ENCODE measurements around the gene TEK.

TEK gene

GRCh38 chr9:27261517-27262211 lies 152.6 kb downstream of the TEK start:
- no peaks in the 10 kb centered on the region for H3K4me1 ChIP-seq (ENCODE audit: control insufficient read depth, insufficient read depth, low read length)
- H3K4me3 ChIP-seq (ENCODE audit: low read length), result no peak overlapping the region
- H3K36me3 ChIP-seq (ENCODE audit: control insufficient read depth, insufficient read depth, low read length), result no peaks in the 10 kb centered on the region
- no peak overlapping the region for H3K9ac ChIP-seq (ENCODE audit: low read length)
- no peaks in the 10 kb centered on the region for H3K27me3 ChIP-seq (ENCODE audit: control insufficient read depth, insufficient read depth, low read length)
- no peaks in the 10 kb centered on the region for H3K9me3 ChIP-seq (ENCODE audit: control insufficient read depth, low read length)

GRCh38 chr9:27272103-27272502 lies 163.1 kb downstream of the TEK start:
- Histone ChIP-seq H3K4me1 (ENCODE audit: control insufficient read depth, insufficient read depth, low read length) (peaks cover 12% of the 10 kb centered on the region), H3K36me3 (ENCODE audit: control insufficient read depth, insufficient read depth, low read length) (no peaks in the 10 kb centered on the region), H3K4me3 (ENCODE audit: low read length) (no peak overlapping the region), H3K9me3 (ENCODE audit: control insufficient read depth, low read length) (no peaks in the 10 kb centered on the region), H3K9ac (ENCODE audit: low read length) (no peak overlapping the region), H3K27me3 (ENCODE audit: control insufficient read depth, insufficient read depth, low read length) (no peaks in the 10 kb centered on the region)

GRCh38 chr9:27273186-27273585 lies 164.2 kb downstream of the TEK start:
- no peaks in the 10 kb centered on the region for H3K27me3 ChIP-seq (ENCODE audit: control insufficient read depth, insufficient read depth, low read length)
- H3K36me3 ChIP-seq (ENCODE audit: control insufficient read depth, insufficient read depth, low read length), result no peaks in the 10 kb centered on the region
- H3K4me1 ChIP-seq (ENCODE audit: control insufficient read depth, insufficient read depth, low read length), result peaks cover 12% of the 10 kb centered on the region
- H3K4me3 ChIP-seq (ENCODE audit: low read length), result no peak overlapping the region
- no peak overlapping the region for H3K9ac ChIP-seq (ENCODE audit: low read length)
- no peaks in the 10 kb centered on the region for H3K9me3 ChIP-seq (ENCODE audit: control insufficient read depth, low read length)

GRCh38 chr9:27276193-27277030 lies 167.4 kb downstream of the TEK start:
- Histone ChIP-seq H3K9ac (ENCODE audit: low read length) (no peak overlapping the region), H3K27me3 (ENCODE audit: control insufficient read depth, insufficient read depth, low read length) (no peaks in the 10 kb centered on the region), H3K9me3 (ENCODE audit: control insufficient read depth, low read length) (no peaks in the 10 kb centered on the region), H3K4me1 (ENCODE audit: control insufficient read depth, insufficient read depth, low read length) (peaks cover 5% of the 10 kb centered on the region), H3K36me3 (ENCODE audit: control insufficient read depth, insufficient read depth, low read length) (no peaks in the 10 kb centered on the region), H3K4me3 (ENCODE audit: low read length) (no peak overlapping the region)

- Histone ChIP-seq H3K27me3 (ENCODE audit: control insufficient read depth, insufficient read depth, low read length) (no peaks in the 10 kb centered on the region), H3K4me3 (ENCODE audit: low read length) (no peak overlapping the region), H3K9ac (ENCODE audit: low read length) (no peak overlapping the region), H3K4me1 (ENCODE audit: control insufficient read depth, insufficient read depth, low read length) (peaks cover 1% of the 10 kb centered on the region), H3K36me3 (ENCODE audit: control insufficient read depth, insufficient read depth, low read length) (no peaks in the 10 kb centered on the region), H3K9me3 (ENCODE audit: control insufficient read depth, low read length) (no peaks in the 10 kb centered on the region)
These were observed 169.3 kb downstream of the TEK start for GRCh38 chr9:27278374-27278773.

- Histone ChIP-seq H3K9me3 (ENCODE audit: control insufficient read depth, low read length) (no peaks in the 10 kb centered on the region), H3K27me3 (ENCODE audit: control insufficient read depth, insufficient read depth, low read length) (no peaks in the 10 kb centered on the region), H3K9ac (ENCODE audit: low read length) (no peak overlapping the region), H3K4me3 (ENCODE audit: low read length) (no peak overlapping the region), H3K4me1 (ENCODE audit: control insufficient read depth, insufficient read depth, low read length) (no peaks in the 10 kb centered on the region), H3K36me3 (ENCODE audit: control insufficient read depth, insufficient read depth, low read length) (no peaks in the 10 kb centered on the region)
These were observed 170.6 kb downstream of the TEK start for GRCh38 chr9:27279611-27280010.
